HepG2 (cell line): ENCODE results near the gene FECH. TPM values are rescaled to one million over a fixed set of nuclear protein-coding genes. Genes with fewer than 3 reads are reported as not detected.

Experiments used
- ATRX ChIP-seq: sonication (generic); formaldehyde crosslinking; IDR thresholded peaks from 2 replicates; pipeline ENCODE4 v1.4.0; 2020; ENCODE audit warnings: missing genetic modification reagents, borderline replicate concordance
- CEBPG ChIP-seq: IDR thresholded peaks from 2 replicates; pipeline ENCODE4 v1.6.1; 2016
- CENPT ChIP-seq: sonication (generic); formaldehyde crosslinking; IDR thresholded peaks from 2 replicates; pipeline ENCODE4 v1.8.0; 2022; ENCODE audit warnings: low read depth, mild to moderate bottlenecking, moderate library complexity, missing genetic modification reagents
- ELF1 ChIP-seq: sonication (generic); formaldehyde crosslinking; IDR thresholded peaks from 2 replicates; pipeline ENCODE4 v1.4.0; 2020; ENCODE audit warnings: missing genetic modification reagents
- NFIB ChIP-seq: sonication (generic); formaldehyde crosslinking; IDR thresholded peaks from 2 replicates; pipeline ENCODE4 v1.9.0; 2021; ENCODE audit warnings: missing genetic modification reagents, mild to moderate bottlenecking, borderline replicate concordance
- SYNCRIP ChIP-seq: fragments of 200-400 bp; formaldehyde crosslinking; IDR thresholded peaks from 2 replicates; pipeline ENCODE4 v1.6.1; 2018; ENCODE audit warnings: mild to moderate bottlenecking, low read depth, low read length; ENCODE audit not compliant: insufficient read depth
- ZBTB7B ChIP-seq: sonication (generic); formaldehyde crosslinking; IDR thresholded peaks from 2 replicates; pipeline ENCODE4 v1.4.0; 2020; ENCODE audit warnings: missing genetic modification reagents
- ZNF20 ChIP-seq: sonication (generic); formaldehyde crosslinking; IDR thresholded peaks from 2 replicates; pipeline ENCODE4 v1.4.0; 2020; ENCODE audit warnings: mild to moderate bottlenecking, moderate library complexity, missing genetic modification reagents
- ZNF264 ChIP-seq: sonication (generic); formaldehyde crosslinking; IDR thresholded peaks from 2 replicates; pipeline ENCODE4 v1.4.0; 2020; ENCODE audit warnings: missing genetic modification reagents
- ZNF383 ChIP-seq: sonication (generic); formaldehyde crosslinking; IDR thresholded peaks from 2 replicates; pipeline ENCODE4 v1.4.0; 2020; ENCODE audit warnings: missing genetic modification reagents, mild to moderate bottlenecking, borderline replicate concordance
- ZNF530 ChIP-seq: sonication (generic); formaldehyde crosslinking; IDR thresholded peaks from 2 replicates; pipeline ENCODE4 v1.5.0; 2020; ENCODE audit warnings: low read depth, mild to moderate bottlenecking, missing genetic modification reagents
- ZNF564 ChIP-seq: sonication (generic); formaldehyde crosslinking; IDR thresholded peaks from 2 replicates; pipeline ENCODE4 v1.8.1; 2023; ENCODE audit warnings: mild to moderate bottlenecking, missing genetic modification reagents
- ZNF850 ChIP-seq: sonication (generic); formaldehyde crosslinking; conservative IDR thresholded peaks from 2 replicates; pipeline ENCODE4 v1.9.0; 2021; ENCODE audit warnings: mild to moderate bottlenecking, missing genetic modification reagents
- polyA plus RNA-seq, 8 experiments: library from polyadenylated mRNA; depleted of rRNA in 3 of 8; stranded (reverse) in 7 of 8; unstranded in 1 of 8; fragments of >200 nt; fragmentation: Illumina TruSeq in 4 of 8; extraction: Trizol in 4 of 8; gene quantifications; 2 replicates each; pipeline versions ENCODE4 v1.2.1 to v1.2.3, GENCODE V29; 2011 to 2016; ENCODE audit warnings: low read depth in 4 of 8, missing spikeins in 1 of 8, mixed read lengths in 1 of 8; ENCODE audit not compliant: insufficient read depth in 1 of 8
- total RNA-seq, 5 experiments: library from RNA; depleted of rRNA; stranded (reverse); fragments of >200 nt; fragmentation: Illumina TruSeq; extraction: Trizol; gene quantifications; 2 replicates each; pipeline ENCODE4 v1.2.3, GENCODE V29; 2016; ENCODE audit warnings: low read depth in 1 of 5
- TF ChIP-seq, protein P1 (sequence below): sonication (generic); formaldehyde crosslinking; IDR thresholded peaks from 2 replicates; pipeline ENCODE4 v1.4.0; 2020; ENCODE audit warnings: missing genetic modification reagents
- TF ChIP-seq, protein P2 (sequence below): sonication (generic); formaldehyde crosslinking; IDR thresholded peaks from 2 replicates; pipeline ENCODE4 v1.5.1; 2020; ENCODE audit warnings: missing genetic modification reagents, mild to moderate bottlenecking, borderline replicate concordance
- TF ChIP-seq, protein P3 (sequence below): sonication (generic); formaldehyde crosslinking; IDR thresholded peaks from 2 replicates; pipeline ENCODE4 v1.4.0; 2020; ENCODE audit warnings: low read depth, mild to moderate bottlenecking, missing genetic modification reagents
- TF ChIP-seq, protein P4 (sequence below): sonication (generic); formaldehyde crosslinking; IDR thresholded peaks from 2 replicates; pipeline ENCODE4 v1.4.0; 2020; ENCODE audit warnings: mild to moderate bottlenecking, missing genetic modification reagents
- TF ChIP-seq, protein P5 (sequence below): sonication (generic); formaldehyde crosslinking; IDR thresholded peaks from 2 replicates; pipeline ENCODE4 v1.9.0; 2021; ENCODE audit warnings: missing genetic modification reagents, mild to moderate bottlenecking, borderline replicate concordance
- TF ChIP-seq, protein P6 (sequence below): sonication (generic); formaldehyde crosslinking; IDR thresholded peaks from 2 replicates; pipeline ENCODE4 v1.4.0; 2020; ENCODE audit warnings: missing genetic modification reagents; ENCODE audit errors: not compliant biosample characterization
- TF ChIP-seq, protein P7 (sequence below): sonication (generic); formaldehyde crosslinking; IDR thresholded peaks from 2 replicates; pipeline ENCODE4 v1.4.0; 2020; ENCODE audit warnings: missing genetic modification reagents

FECH gene
- total and polyA plus RNA-seq, 2 of the 13 experiments (the other 11 are each of a cell fraction or from before 2014, with no cell fraction given), result 14.7 to 21.9 TPM

DNA sequence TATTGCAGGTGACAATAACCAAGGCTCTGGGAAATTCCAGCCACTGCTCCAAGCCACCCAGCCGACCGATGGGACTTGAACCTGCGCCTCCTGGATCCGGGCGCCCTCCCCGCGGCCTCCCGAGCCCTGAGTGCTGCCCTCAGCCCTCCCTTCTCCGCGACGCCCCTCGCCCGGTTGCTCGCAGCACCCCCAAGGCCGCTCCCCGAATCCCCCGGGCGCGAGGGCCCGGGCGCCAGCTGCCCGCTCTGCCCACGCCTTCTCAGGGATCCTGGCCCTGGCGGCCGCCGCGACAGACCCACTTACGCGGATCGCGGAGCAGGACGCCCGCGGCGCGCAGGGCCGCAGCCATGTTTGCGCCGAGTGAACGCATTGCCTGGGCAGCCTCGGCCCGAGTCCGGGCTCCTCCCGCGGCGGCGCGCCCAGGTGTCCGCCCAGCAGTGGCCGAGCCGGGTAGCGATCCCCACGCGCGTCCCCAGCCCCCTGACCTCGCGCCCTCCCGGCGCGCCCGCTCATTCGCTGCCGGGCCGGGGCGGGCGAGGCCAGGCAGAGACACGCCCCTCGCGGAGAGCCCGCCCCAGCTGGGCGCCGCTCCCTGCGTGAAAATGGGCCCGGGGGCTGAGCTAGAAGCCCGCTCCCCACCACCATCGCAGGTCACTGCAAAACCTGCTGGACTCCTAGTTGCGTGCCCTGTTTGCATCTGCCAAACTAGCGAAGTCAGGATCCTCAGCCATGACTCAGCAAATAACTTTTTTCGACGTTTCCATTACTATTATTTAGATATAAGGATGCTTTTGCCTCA lies at the start of gene FECH (continued):
- TF ChIP-seq ZBTB7B (CRISPR knock-in tag), result no peak
- TF ChIP-seq, protein P1, sequence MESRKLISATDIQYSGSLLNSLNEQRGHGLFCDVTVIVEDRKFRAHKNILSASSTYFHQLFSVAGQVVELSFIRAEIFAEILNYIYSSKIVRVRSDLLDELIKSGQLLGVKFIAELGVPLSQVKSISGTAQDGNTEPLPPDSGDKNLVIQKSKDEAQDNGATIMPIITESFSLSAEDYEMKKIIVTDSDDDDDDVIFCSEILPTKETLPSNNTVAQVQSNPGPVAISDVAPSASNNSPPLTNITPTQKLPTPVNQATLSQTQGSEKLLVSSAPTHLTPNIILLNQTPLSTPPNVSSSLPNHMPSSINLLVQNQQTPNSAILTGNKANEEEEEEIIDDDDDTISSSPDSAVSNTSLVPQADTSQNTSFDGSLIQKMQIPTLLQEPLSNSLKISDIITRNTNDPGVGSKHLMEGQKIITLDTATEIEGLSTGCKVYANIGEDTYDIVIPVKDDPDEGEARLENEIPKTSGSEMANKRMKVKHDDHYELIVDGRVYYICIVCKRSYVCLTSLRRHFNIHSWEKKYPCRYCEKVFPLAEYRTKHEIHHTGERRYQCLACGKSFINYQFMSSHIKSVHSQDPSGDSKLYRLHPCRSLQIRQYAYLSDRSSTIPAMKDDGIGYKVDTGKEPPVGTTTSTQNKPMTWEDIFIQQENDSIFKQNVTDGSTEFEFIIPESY (CRISPR knock-in tag), result no peak; the same call in 1 of the 2 replicates
- TF ChIP-seq ZNF20 (CRISPR knock-in tag), result no peak
- TF ChIP-seq, protein P2, sequence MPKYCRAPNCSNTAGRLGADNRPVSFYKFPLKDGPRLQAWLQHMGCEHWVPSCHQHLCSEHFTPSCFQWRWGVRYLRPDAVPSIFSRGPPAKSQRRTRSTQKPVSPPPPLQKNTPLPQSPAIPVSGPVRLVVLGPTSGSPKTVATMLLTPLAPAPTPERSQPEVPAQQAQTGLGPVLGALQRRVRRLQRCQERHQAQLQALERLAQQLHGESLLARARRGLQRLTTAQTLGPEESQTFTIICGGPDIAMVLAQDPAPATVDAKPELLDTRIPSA (CRISPR knock-in tag), result 0 out of 2 replicates have a peak, but pooled peaks have one; percentile 64
- no peak for TF ChIP-seq SYNCRIP
- TF ChIP-seq, protein P3, sequence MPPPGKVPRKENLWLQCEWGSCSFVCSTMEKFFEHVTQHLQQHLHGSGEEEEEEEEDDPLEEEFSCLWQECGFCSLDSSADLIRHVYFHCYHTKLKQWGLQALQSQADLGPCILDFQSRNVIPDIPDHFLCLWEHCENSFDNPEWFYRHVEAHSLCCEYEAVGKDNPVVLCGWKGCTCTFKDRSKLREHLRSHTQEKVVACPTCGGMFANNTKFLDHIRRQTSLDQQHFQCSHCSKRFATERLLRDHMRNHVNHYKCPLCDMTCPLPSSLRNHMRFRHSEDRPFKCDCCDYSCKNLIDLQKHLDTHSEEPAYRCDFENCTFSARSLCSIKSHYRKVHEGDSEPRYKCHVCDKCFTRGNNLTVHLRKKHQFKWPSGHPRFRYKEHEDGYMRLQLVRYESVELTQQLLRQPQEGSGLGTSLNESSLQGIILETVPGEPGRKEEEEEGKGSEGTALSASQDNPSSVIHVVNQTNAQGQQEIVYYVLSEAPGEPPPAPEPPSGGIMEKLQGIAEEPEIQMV (CRISPR knock-in tag), result no peak
- TF ChIP-seq, protein P4, sequence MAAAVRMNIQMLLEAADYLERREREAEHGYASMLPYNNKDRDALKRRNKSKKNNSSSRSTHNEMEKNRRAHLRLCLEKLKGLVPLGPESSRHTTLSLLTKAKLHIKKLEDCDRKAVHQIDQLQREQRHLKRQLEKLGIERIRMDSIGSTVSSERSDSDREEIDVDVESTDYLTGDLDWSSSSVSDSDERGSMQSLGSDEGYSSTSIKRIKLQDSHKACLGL (CRISPR knock-in tag), result no peak; the same call in 1 of the 2 replicates
- TF ChIP-seq CEBPG (CRISPR knock-in tag), result no peak
- TF ChIP-seq ZNF850 (CRISPR knock-in tag), result no peak
- TF ChIP-seq ATRX (CRISPR knock-in tag), result no peak
- TF ChIP-seq, protein P5, sequence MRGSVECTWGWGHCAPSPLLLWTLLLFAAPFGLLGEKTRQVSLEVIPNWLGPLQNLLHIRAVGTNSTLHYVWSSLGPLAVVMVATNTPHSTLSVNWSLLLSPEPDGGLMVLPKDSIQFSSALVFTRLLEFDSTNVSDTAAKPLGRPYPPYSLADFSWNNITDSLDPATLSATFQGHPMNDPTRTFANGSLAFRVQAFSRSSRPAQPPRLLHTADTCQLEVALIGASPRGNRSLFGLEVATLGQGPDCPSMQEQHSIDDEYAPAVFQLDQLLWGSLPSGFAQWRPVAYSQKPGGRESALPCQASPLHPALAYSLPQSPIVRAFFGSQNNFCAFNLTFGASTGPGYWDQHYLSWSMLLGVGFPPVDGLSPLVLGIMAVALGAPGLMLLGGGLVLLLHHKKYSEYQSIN (CRISPR knock-in tag), result no peak
- TF ChIP-seq ZNF264 (CRISPR knock-in tag), result no peak
- peak; percentile 62; the same call in 1 of the 2 replicates for TF ChIP-seq CENPT
- TF ChIP-seq, protein P6, sequence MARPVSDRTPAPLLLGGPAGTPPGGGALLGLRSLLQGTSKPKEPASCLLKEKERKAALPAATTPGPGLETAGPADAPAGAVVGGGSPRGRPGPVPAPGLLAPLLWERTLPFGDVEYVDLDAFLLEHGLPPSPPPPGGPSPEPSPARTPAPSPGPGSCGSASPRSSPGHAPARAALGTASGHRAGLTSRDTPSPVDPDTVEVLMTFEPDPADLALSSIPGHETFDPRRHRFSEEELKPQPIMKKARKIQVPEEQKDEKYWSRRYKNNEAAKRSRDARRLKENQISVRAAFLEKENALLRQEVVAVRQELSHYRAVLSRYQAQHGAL (CRISPR knock-in tag), result no peak
- TF ChIP-seq NFIB (CRISPR knock-in tag), result no peak
- 0 out of 2 replicates have a peak, but pooled peaks have one; percentile 40 for TF ChIP-seq ZNF564 (CRISPR knock-in tag)
- TF ChIP-seq ZNF530 (CRISPR knock-in tag), result no peak
- TF ChIP-seq ELF1 (CRISPR knock-in tag), result no peak
- TF ChIP-seq, protein P7, sequence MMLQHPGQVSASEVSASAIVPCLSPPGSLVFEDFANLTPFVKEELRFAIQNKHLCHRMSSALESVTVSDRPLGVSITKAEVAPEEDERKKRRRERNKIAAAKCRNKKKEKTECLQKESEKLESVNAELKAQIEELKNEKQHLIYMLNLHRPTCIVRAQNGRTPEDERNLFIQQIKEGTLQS (CRISPR knock-in tag), result no peak
- no peak for TF ChIP-seq ZNF383 (CRISPR knock-in tag)
